DND-41 (cell line): ENCODE results near the gene PCIF1.
A peak's percentile ranks its signal among the peaks of the same experiment; 100 is the strongest.

Experiments used
- EZH2 ChIP-seq: IDR thresholded peaks from 3 replicates; pipeline ENCODE4 v1.6.1; 2012; ENCODE audit warnings: borderline replicate concordance, low read depth, mild to moderate bottlenecking, moderate library complexity, low read length, inconsistent platforms; ENCODE audit not compliant: severe bottlenecking
- TF ChIP-seq, protein P1 (sequence below): IDR thresholded peaks from 2 replicates; pipeline ENCODE4 v1.5.1; 2012; ENCODE audit warnings: borderline replicate concordance, low read length, moderate library complexity, mild to moderate bottlenecking; ENCODE audit not compliant: poor library complexity, severe bottlenecking; ENCODE audit errors: extremely low read depth

DNA sequence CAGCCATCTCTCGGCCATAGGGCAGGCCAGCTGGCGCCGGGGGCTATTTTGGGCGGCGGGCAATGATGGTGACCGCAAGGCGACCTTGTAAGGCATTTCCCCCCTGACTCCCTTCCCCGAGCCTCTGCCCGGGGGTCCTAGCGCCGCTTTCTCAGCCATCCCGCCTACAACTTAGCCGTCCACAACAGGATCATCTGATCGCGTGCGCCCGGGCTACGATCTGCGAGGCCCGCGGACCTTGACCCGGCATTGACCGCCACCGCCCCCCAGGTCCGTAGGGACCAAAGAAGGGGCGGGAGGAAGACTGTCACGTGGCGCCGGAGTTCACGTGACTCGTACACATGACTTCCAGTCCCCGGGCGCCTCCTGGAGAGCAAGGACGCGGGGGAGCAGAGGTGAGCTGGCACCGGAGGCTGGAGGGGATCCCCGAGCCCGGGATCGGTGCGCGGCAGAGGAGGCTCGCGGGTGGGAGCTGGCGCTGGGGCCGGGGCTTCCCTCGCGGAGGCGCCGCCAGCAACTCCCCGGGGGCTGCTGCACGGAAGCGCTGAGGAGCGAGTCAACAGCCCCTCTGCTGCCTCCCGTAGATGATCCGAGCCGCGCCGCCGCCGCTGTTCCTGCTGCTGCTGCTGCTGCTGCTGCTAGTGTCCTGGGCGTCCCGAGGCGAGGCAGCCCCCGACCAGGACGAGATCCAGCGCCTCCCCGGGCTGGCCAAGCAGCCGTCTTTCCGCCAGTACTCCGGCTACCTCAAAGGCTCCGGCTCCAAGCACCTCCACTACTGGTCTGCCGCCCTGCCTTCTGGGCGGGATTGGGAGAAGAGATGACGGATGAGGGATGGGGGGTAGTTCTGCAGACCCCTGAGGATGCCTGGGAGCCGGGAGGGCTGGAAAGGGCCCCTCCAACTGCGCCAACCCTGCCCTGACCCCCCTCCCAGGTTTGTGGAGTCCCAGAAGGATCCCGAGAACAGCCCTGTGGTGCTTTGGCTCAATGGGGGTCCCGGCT is 43.2 kb upstream of the PCIF1 start, which contains the start of the genes CTSA and NEURL2:
- TF ChIP-seq, protein P1, sequence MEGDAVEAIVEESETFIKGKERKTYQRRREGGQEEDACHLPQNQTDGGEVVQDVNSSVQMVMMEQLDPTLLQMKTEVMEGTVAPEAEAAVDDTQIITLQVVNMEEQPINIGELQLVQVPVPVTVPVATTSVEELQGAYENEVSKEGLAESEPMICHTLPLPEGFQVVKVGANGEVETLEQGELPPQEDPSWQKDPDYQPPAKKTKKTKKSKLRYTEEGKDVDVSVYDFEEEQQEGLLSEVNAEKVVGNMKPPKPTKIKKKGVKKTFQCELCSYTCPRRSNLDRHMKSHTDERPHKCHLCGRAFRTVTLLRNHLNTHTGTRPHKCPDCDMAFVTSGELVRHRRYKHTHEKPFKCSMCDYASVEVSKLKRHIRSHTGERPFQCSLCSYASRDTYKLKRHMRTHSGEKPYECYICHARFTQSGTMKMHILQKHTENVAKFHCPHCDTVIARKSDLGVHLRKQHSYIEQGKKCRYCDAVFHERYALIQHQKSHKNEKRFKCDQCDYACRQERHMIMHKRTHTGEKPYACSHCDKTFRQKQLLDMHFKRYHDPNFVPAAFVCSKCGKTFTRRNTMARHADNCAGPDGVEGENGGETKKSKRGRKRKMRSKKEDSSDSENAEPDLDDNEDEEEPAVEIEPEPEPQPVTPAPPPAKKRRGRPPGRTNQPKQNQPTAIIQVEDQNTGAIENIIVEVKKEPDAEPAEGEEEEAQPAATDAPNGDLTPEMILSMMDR = peak; percentile 1
- no peak for TF ChIP-seq EZH2
